ENCODE measurements around the gene RBMS1. TPM values are rescaled to one million over a fixed set of nuclear protein-coding genes. Genes with fewer than 3 reads are reported as not detected.

RBMS1 gene, protein sequence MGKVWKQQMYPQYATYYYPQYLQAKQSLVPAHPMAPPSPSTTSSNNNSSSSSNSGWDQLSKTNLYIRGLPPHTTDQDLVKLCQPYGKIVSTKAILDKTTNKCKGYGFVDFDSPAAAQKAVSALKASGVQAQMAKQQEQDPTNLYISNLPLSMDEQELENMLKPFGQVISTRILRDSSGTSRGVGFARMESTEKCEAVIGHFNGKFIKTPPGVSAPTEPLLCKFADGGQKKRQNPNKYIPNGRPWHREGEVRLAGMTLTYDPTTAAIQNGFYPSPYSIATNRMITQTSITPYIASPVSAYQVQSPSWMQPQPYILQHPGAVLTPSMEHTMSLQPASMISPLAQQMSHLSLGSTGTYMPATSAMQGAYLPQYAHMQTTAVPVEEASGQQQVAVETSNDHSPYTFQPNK
- 131 TPM for total RNA-seq (ENCODE audit: insufficient read depth, low replicate concordance)

DNA sequence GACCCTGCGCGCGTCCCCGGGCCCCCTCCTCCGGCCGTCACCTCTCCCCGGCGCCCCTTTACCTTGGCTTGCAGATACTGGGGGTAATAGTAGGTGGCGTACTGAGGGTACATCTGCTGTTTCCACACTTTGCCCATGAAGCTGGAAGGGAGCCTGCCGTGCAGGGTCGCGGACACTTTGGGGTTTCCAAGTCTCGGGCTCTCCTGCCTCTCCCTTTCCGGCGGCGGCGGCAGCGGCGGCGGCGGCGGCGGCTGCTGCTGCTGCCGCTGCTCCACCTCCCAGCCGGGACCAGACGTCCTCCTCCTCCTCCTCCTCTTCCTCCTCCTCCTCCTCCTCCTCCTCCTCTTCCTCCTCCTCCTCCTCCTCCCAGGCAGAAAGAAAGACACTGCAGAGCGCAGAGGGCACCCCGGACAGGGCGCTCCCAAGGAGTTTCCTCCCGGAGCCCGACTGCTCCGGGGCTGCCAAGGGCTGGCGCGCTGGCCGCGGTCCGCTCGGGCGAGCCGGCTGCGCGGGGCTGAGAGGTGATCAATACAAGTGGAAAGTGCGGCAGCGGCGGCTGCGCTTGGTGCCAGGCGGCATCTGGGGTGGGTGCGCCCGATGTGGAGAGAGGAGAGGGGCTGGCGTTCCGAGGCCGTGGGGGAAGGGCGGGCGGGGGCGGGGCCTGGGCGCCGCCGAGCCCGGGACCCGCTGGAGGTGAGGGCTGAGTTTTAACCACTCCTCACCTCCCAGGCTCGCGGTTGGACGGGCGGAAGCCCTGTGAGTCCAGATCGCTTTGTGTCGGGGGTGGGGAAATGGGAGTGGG is at the start of gene RBMS1:
Gene RBMS1, minus strand, starts transcription at position 581 of the 802 bp plus-strand sequence. Its CDS starts 444 bp downstream, at position 137.
- DNase-seq (ENCODE audit: low spot score) = peak; percentile 79

DNA sequence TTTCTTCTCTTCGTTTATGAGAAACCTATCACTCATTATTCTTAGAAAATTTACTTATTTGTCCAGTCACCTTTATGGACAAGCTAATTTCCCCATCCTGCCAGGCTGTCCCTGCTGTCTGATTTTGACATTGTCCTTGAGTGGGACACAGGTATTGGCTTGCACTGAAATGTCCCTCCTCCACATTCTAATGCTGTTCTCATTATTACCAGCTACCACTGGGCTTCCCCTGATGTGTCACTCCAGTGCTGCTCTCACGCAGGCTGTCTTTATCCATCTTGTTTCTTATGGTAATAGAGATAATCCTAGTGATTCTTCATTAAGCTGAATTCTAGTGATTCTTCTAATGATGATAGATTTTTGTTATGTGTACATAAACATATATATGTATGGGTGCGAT is 48.1 kb upstream of the RBMS1 start:
- no peak for DNase-seq (ENCODE audit: low spot score)

DNA sequence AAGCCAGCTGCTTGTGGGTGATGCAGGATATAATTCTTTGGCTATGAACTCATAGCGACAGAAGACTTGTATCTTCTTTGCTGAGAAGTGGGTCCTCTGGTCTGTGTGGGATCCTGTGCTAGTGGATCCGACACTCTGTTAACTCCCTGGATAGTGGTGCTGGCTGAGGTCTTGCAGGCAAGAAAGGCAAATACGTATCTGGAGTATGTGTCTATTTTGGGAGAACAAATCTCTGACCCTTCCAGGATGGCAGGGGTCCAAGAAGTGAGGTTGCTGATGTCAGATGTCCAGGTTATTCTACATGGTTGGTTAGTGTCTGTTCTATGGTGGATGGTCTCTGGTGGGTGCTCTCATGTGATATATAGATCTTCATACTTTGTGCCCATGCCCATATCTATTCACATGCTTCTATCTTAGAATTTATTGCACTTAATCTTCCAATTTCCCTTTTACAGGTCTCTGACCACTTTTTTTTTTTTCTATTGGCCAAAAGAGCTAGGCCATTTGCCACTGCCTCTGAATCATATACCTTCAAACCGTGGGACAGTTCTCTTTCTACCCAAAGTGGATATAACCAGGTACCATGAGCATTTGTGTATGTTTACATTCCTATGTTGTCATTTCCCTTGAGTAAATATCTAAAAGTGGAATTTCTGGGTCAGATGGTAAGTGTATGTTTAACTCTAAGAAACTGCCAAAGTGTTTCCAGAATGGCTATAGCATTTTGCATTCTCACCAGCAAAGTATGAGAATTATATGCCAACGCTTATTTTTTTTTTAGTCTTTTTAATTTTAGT is 45.1 kb upstream of the RBMS1 start:
- no peak for DNase-seq (ENCODE audit: low spot score)

DNA sequence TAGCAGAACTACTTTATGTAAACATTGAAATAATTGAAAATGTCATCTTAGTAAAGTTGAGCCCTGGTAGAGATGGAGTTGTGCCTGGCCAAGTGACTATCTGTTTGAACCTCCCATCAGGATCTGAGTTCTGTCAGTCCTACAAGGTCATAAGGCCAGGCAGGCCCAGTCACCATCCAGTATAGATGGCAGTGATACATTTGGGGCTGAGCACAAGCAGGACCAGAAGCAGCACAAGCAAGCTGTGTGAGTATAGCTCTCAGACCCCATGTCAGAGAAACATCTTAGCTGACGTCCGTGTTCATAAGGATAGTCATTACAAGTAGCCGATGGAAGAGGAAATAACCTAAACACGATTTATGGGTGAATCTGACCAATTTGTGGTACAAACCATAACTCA is 44.5 kb upstream of the RBMS1 start:
- DNase-seq (ENCODE audit: low spot score) = no peak

DNA sequence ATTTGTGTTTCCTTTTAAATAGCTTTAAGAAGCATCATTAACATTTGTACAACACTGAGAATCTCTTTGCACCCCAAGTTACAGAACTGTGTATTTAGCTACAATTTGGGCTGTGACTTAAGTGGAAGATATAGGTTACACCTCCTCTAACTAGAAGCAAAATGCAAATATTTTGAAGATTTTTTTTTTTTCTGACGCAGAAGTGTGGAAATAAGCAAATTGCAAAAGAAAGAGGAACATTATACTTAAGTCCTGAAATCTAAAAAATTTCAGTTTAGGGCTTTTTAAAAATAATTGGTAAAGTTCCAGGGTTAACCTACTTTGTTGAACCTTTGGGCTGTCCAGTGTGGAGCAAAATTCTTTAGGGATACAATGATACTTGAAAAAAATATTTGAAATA is 41.4 kb upstream of the RBMS1 start:
- no peak for DNase-seq (ENCODE audit: low spot score)

DNA sequence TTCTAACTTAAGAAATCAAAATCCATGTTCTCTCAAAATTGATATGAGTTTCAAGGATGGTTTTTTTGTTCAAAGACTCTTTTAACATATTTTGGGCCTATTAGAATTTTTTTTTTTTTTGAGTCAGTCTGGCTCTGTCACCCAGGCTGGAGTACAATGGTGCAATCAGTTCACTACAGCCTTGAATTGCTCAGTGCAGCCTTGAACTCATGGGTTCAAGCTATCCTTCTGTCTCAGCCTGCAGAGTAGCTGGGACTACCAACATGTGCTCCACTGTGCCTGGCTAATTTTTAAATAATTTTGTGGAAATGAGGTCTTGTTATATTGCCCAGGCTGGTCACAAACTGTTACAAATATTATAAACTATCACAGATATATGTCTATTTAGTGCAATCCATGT is 40.6 kb upstream of the RBMS1 start:
- DNase-seq (ENCODE audit: low spot score) = no peak

DNA sequence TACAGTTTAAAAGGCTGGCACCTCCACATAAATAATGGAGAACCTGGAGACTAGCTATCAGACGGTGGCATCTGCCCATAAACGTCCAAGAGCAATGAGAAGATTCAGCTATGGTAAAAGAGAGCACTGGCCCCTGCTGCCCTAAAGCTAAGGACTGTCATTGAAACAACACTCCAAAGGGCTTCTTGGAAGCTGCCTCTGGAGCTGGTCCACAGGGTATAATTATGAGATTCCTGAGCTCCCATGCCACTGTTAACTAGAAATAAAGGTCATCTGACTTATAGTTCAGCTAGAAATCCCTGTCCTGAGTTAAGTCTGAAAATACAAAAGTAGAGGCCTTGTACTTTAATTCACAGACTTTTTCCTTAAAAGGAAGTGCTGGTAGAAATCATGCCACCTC is 39.9 kb upstream of the RBMS1 start:
- no peak for DNase-seq (ENCODE audit: low spot score)

- no peak for DNase-seq (ENCODE audit: low spot score)
Measured at GRCh38 chr2:160532388-160532787, 38.8 kb upstream of the RBMS1 start.

DNA sequence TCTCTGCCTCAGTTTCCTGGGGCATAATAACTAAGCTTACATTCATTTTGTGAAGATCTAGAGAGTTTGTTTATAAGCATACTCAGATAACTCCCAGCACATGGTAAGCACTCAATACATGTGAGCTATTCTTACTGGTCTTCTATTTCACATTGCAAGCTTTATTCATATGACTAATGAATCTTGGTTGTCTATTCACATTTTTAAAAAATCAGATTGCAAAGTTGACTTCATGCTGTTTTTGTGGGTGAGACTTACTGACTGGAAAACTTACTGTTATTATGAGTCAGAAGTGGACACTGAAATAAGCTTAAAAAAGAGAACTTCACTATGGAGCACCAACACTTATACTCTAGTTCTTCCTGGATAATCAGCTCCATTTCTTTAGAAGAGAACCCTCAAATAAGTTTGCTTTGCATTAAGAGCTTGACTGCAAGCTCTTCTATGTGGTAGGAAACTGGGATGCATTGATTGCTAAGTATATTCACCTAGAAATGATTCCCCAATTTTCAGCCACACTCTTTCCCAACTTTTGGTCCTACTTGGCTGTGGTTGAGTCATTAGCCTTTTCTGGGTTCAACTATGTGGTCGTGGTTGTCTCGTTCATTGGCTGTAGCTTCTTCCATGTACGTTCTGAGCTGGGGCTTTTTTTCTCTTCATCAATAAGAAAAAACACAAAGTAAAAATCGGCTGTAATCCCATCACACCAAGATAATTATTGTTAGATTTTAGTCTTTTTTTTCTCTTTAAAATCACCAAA is 29.5 kb upstream of the RBMS1 start:
- no peak for DNase-seq (ENCODE audit: low spot score)

DNA sequence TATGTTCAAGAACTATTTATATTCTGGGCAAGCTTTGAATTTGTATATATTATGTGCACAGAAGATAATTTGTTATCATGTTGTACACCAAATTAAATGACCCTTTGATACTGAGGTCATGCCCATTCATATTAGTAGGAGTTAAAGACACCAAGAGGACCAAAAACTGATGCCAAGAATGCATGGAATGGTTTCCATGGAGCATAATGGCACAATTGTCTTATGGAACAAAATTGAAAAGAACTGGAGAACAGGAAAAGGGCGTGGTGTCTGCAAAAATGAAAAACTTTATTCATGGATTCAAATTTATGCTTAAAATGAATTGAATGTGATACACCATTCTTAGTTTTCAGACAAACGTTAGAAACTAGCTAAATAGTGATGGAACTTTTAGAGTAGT is 24.1 kb upstream of the RBMS1 start:
- DNase-seq (ENCODE audit: low spot score) = no peak

GRCh38 chr2:160516547-160517365 is 23.1 kb upstream of the RBMS1 start:
- DNase-seq (ENCODE audit: low spot score) = no peak

GRCh38 chr2:160515120-160515519 is 21.5 kb upstream of the RBMS1 start:
- no peak for DNase-seq (ENCODE audit: low spot score)

DNA sequence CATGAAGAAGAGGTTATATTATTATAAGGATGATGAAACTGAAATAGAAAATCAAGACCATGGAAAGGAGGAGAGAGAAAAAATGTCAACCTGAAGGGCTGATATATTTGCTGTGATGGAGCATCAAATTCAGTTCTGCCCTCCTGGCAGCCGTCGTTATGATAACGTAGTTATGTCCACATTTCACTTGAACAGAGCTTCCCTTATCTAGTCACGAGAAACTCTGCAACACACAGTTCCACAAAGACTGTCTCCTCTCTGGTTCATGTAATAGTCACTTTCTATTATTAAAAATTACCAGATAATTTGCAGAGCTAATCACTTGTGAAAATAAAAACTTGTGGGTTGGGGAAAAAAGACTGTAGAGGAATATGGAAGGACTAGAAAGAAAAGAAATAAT is 19.5 kb upstream of the RBMS1 start:
- peak; percentile 70 for DNase-seq (ENCODE audit: low spot score)

- DNase-seq (ENCODE audit: low spot score) = no peak
Measured at GRCh38 chr2:160512491-160512890, 18.9 kb upstream of the RBMS1 start.

- peak; percentile 65 for DNase-seq (ENCODE audit: low spot score)
Measured at GRCh38 chr2:160510617-160511016, 17.0 kb upstream of the RBMS1 start.

GRCh38 chr2:160509016-160509415 is 15.4 kb upstream of the RBMS1 start:
- no peak for DNase-seq (ENCODE audit: low spot score)

- DNase-seq (ENCODE audit: low spot score) = no peak
Measured at GRCh38 chr2:160507464-160507863, 13.9 kb upstream of the RBMS1 start.

DNA sequence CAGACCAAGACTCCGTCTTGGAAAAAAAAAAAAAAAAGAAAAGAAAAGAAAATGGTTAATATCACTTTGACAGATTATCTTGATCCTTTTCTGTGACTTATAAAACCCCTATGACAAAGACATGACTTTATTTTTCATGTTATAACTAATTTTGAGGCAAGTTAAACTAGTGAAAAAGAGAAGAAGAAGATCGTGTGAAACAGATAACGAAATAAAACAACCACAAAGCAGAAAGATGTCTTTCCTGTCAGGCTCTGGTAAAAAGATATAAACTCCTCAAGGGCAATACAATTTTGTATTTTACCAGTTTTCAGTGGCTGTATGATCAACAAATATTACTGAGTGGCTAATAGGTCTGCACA is 13.4 kb upstream of the RBMS1 start:
- DNase-seq (ENCODE audit: low spot score) = no peak

DNA sequence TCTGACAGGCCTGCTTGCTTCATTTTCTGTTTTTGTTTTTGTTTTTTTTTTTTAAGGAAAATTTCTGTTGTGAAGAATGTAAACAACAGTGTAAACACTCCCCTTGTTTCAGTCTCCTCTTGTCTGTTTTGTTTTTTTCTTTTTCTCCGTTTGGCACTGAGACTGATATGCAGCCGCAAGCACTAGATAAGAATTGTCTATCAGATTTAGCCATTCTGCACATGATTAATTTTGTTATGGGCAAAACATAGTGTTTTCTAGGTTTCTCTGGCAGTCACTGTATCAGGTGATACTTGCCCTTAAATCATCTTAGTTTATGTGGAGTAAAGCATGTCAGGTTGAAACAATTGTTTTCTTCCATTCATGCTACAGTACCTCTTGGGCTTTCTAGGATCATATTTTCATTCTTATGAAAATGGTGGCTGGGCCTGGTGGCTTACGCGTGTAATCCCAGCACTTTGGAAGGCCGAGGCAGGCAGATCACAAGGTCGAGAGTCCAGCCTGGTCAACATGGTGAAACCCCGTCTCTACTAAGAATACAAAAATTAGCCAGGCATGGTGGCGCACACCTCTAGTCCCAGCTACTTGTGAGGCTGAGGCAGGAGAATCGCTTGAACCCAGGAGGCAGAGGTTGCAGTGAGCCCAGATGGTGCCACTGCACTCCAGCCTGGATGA is 12.9 kb upstream of the RBMS1 start:
- DNase-seq (ENCODE audit: low spot score) = no peak

- DNase-seq (ENCODE audit: low spot score) = no peak
Measured at GRCh38 chr2:160505256-160505655, 11.6 kb upstream of the RBMS1 start.

All from umbilical cord (tissue), 2 donors.